HepG2 (cell line): ENCODE data around the gene FHL3. TPM values are rescaled to one million over a fixed set of nuclear protein-coding genes. Genes with fewer than 3 reads are reported as not detected.
A peak's percentile ranks its signal among the peaks of the same experiment; 100 is the strongest.

Experiments
- ELF3 ChIP-seq: IDR thresholded peaks from 2 replicates; pipeline ENCODE4 v1.6.1; 2016; ENCODE audit warnings: missing genetic modification reagents, missing compliant biosample characterization
- KDM5A ChIP-seq: fragments of 200-600 bp; sonication (generic); IDR thresholded peaks from 2 replicates; pipeline ENCODE4 v1.7.0; 2018; ENCODE audit warnings: antibody characterized with exemption, mild to moderate bottlenecking, low read length, borderline replicate concordance
- KLF15 ChIP-seq: sonication (generic); formaldehyde crosslinking; IDR thresholded peaks from 2 replicates; pipeline ENCODE4 v1.8.1; 2023; ENCODE audit warnings: borderline replicate concordance, mild to moderate bottlenecking, inconsistent platforms, missing genetic modification reagents, mixed read lengths
- MYC ChIP-seq: sonication (generic); formaldehyde crosslinking; IDR thresholded peaks from 2 replicates; pipeline ENCODE4 v1.9.0; 2021; ENCODE audit warnings: missing genetic modification reagents, borderline replicate concordance
- PBX2 ChIP-seq: IDR thresholded peaks from 2 replicates; pipeline ENCODE4 v1.6.1; 2016; ENCODE audit warnings: control low read depth
- ZBTB25 ChIP-seq: IDR thresholded peaks from 2 replicates; pipeline ENCODE4 v1.6.1; 2018; ENCODE audit warnings: missing genetic modification reagents
- ZBTB33 ChIP-seq: sonication (generic); formaldehyde crosslinking; IDR thresholded peaks from 2 replicates; pipeline ENCODE4 v1.4.0; 2020; ENCODE audit warnings: missing genetic modification reagents
- polyA plus RNA-seq, 8 experiments: library from polyadenylated mRNA; depleted of rRNA in 3 of 8; stranded (reverse) in 7 of 8; unstranded in 1 of 8; fragments of >200 nt; fragmentation: Illumina TruSeq in 4 of 8; extraction: Trizol in 4 of 8; gene quantifications; 2 replicates each; pipeline versions ENCODE4 v1.2.1 to v1.2.3, GENCODE V29; 2011 to 2016; ENCODE audit warnings: low read depth in 4 of 8, missing spikeins in 1 of 8, mixed read lengths in 1 of 8; ENCODE audit not compliant: insufficient read depth in 1 of 8
- total RNA-seq, 5 experiments: library from RNA; depleted of rRNA; stranded (reverse); fragments of >200 nt; fragmentation: Illumina TruSeq; extraction: Trizol; gene quantifications; 2 replicates each; pipeline ENCODE4 v1.2.3, GENCODE V29; 2016; ENCODE audit warnings: low read depth in 1 of 5

The FHL3 gene
- total and polyA plus RNA-seq, 2 of the 13 experiments (the other 11 are each of a cell fraction or from before 2014, with no cell fraction given) = 2.8 to 6.6 TPM

GRCh38 chr1:38031513-38031866, 26.2 kb upstream of the FHL3 start (continued):
- TF ChIP-seq KLF15 (CRISPR knock-in tag) (0 out of 2 replicates have a peak, but pooled peaks have one; percentile 45), ELF3 (0 out of 2 replicates have a peak, but pooled peaks have one; percentile 36), ZBTB25 (CRISPR knock-in tag) (peak; percentile 57; the same call in 1 of the 2 replicates), MYC (CRISPR knock-in tag) (peak; percentile 83; the same call in 1 of the 2 replicates), PBX2 (CRISPR knock-in tag) (no peak), KDM5A (no peak), ZBTB33 (CRISPR knock-in tag) (no peak)
- TF ChIP-seq, all 625 proteins: peak for 101
